ENCODE results near the gene PSTPIP2.
A peak's percentile ranks its signal among the peaks of the same experiment; 100 is the strongest.
"Not testable (repeated sequence)": the region's sequence is repeated elsewhere in the genome, so short reads cannot be mapped to it uniquely, and the experiment has no call there.

Gene PSTPIP2

DNA sequence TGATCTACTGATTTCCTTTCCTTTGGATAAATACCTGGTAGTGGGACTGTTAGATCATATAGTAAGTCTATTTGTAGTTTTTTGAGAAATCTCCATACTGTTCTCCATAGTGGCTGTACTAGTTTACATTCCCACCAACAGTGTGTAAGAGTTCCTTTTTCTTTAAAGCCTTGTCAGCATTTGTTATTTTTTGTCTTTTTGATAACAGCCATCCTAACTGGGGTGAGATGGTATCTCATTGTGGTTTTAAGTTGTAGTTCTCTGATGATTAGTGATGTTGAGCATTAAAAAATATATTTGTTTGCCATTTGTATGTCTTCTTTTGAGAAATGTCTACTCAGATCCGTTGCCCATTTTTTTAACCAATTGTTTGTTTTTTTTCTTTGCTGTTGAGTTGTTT is 71.0 kb downstream of the PSTPIP2 start:
- in situ Hi-C loops (cut with MboI; ENCODE audit: low pct_unique_long_range_greater_than_20kb, low sequenced_read_pairs), result no loop called here
- DNase-seq, result no peak

DNA sequence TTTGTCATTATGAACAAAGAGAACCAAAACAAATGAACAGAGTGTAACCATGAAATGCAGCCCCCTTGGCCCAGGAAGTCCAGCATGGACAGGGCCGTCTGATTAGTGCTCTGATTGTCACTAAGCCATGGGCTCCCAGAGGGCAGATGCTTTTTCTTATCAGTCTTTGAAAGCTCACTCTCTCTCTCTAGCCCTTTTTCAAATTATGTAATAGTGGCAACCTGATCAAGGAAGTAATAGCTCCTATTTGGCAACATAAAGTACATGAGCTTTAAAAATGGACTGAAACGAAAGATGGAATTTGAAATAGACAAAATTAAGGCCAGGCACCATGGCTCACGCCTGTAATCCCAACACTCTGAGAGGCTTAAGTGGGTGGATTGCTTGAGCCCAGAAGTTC is 72.5 kb downstream of the PSTPIP2 start:
- in situ Hi-C loops (cut with MboI; ENCODE audit: low pct_unique_long_range_greater_than_20kb, low sequenced_read_pairs), result no loop called here
- no peak for DNase-seq

DNA sequence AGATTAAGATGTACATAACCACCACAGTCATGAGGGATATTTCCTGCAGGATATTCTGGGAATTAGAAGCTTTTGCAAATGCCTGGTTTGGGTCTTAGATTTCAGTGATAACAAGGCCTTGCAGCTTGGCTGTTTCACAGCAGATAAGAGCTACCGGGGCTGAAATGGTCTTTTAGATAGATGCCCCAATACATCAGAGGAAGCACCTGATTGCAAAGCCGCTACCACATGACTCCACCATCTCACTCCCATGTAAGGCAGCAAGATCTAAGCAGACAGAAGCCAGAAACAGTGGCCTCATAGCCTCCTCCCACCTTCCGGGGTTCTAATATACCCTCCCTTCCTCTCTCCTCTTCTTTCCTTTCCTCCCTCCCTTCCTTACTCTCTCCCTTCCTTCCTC is 73.8 kb downstream of the PSTPIP2 start:
- no peak for DNase-seq
- in situ Hi-C loops (cut with MboI; ENCODE audit: low pct_unique_long_range_greater_than_20kb, low sequenced_read_pairs), result no loop called here

DNA sequence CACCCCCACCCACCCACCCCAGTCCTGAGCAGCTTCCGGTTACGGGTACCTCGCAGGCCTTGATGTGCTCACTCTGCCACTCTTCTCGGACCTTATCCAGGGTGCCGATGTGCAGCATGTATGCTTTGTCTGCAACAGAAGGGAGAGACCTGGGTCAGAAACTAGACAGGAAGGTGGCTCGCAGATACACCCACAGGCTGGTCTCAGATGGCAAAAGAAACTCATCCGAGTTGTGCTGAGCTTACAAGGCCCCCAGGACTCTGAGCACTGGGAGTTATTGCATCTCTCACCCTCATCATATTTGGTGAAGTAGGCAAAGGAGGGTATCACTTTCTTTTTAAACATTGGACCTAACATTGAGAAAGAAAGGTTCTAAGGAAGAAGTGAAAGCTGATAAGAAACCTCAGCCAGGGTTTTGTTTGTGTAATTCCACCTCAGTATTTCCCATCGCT is 74.3 kb downstream of the PSTPIP2 start:
- in situ Hi-C loops (cut with MboI; ENCODE audit: low pct_unique_long_range_greater_than_20kb, low sequenced_read_pairs), result no loop called here
- no peak for DNase-seq

DNA sequence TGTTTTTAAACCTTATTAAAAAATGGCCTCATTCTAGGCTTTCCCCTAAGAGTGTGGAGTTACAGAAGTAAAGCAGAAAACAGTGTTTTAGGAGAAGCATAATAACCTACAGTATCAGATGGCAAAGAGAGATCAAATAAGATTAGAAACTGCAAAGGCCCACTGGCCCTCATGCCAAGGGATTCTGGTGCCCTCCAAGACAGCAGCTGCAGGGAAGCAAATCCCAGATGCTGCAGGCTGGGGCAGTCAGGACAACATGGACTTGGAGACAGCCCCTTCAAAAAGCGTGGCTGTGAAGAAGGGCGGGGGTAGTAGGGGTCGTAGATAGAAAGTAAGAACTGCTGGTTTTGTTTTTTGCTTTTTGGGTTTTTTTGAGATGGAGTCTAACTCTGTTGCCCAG is 76.6 kb downstream of the PSTPIP2 start:
- in situ Hi-C loops (cut with MboI; ENCODE audit: low pct_unique_long_range_greater_than_20kb, low sequenced_read_pairs), result no loop called here
- DNase-seq, result no peak

GRCh38 chr18:45993438-45993837 is 78.6 kb downstream of the PSTPIP2 start:
- in situ Hi-C loops (cut with MboI; ENCODE audit: low pct_unique_long_range_greater_than_20kb, low sequenced_read_pairs), result no loop called here
- no peak for DNase-seq

- in situ Hi-C loops (cut with MboI; ENCODE audit: low pct_unique_long_range_greater_than_20kb, low sequenced_read_pairs), result not testable (repeated sequence)
Measured at GRCh38 chr18:45992527-45992926, 79.5 kb downstream of the PSTPIP2 start.

DNA sequence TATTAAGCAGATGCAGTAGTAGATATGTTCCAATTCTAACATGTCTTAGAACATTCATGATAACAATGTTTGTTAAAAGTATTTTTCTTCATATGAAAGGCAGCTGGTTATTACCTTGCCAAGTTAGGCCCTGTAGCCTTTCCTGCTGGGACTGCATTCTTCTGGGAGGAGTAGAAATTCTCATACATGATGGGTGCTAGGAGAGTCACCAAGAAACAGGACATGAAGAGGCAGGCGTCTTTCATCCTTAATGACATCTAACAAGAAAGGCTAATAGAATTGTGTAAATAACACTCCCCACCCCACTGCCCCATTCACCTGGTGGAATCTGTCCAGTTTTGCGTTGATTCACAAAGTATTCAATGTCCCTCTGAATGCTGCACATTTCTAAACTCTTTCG is 80.3 kb downstream of the PSTPIP2 start:
- in situ Hi-C loops (cut with MboI; ENCODE audit: low pct_unique_long_range_greater_than_20kb, low sequenced_read_pairs), result no loop called here

More at GRCh38 chr18:45992527-45992926, 79.5 kb downstream of the PSTPIP2 start:
- DNase-seq, result not testable (repeated sequence)

DNA sequence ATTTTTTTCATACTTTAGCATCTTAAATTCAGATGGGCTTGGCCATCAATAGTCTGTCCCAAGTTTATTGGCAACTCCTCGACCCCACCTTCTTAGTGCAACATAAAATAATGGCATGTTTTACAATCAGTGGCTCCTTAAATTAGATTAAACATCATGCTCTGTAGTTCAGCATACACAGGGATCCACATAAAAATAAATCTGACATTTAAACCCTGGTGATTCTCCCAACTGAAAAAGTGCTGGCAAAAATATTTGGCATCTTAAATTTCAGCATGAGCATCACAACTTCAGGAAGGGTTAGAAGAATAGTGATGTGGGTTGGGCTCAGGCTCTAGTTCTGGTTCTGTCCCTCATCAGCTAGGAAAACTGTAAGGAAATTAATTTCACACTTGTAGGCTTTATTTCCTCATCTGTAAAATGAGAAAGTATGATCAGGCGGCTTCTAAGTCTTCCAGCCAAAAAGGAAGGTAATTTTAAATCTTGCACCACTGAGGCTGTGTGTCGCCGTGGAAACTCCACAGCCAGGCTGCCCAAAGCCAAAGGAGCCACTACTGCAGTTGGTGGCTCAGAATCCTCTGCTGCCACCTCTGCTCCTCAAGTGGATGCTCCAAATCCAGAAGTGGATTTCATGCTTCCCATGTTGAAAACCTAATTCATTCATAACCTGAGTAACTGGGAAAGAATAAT is 87.4 kb downstream of the PSTPIP2 start:
- DNase-seq, result no peak
- in situ Hi-C loops (cut with MboI; ENCODE audit: low pct_unique_long_range_greater_than_20kb, low sequenced_read_pairs), result no loop called here

More for the DNA sequence above, 80.3 kb downstream of the PSTPIP2 start:
- DNase-seq, result no peak

- DNase-seq, result no peak
- in situ Hi-C loops (cut with MboI; ENCODE audit: low pct_unique_long_range_greater_than_20kb, low sequenced_read_pairs), result no loop called here
Measured at GRCh38 chr18:45981821-45982220, 90.2 kb downstream of the PSTPIP2 start.

GRCh38 chr18:45980229-45980628 is 91.8 kb downstream of the PSTPIP2 start:
- DNase-seq, result no peak
- in situ Hi-C loops (cut with MboI; ENCODE audit: low pct_unique_long_range_greater_than_20kb, low sequenced_read_pairs), result no loop called here

GRCh38 chr18:45978084-45978483 is 94.0 kb downstream of the PSTPIP2 start:
- in situ Hi-C loops (cut with MboI; ENCODE audit: low pct_unique_long_range_greater_than_20kb, low sequenced_read_pairs), result no loop called here
- DNase-seq, result no peak

DNA sequence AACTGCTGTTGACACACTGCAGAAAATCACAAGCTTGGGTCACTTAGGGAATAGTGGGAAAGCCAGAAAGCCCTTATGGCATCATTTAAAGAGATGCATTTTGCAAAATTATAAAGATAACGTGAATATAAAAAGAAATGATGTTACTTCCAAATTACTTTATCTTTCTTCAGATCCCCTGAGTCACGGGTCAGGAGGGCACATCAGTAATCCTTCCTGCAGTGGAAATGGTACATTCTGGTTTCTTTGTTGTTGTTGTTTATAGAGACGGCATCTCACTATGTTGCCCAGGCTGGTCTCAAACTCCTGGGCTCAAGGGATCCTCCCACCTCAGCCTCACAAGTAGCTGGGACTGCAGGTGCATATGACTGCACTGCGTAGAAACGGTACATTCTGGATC is 95.1 kb downstream of the PSTPIP2 start:
- in situ Hi-C loops (cut with MboI; ENCODE audit: low pct_unique_long_range_greater_than_20kb, low sequenced_read_pairs), result no loop called here
- DNase-seq, result no peak

DNA sequence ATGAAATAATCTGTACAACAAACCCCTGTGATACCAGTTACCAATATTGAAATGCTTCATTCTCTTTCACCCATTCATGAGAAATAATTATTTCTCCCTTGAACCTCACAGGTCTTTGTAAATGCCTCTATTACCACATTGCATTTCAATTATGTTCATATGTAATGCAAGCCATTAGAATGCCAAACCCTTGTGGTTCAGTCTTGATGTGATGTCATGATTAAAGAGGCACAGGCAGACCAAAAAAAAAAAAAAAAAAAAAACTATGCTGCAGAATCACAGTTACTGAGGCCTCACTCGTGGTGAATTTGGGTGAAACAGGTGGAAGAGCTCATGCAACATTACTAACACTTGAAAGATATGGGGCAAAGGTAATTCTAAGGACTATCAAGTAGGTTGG is 95.5 kb downstream of the PSTPIP2 start:
- no peak for DNase-seq
- in situ Hi-C loops (cut with MboI; ENCODE audit: low pct_unique_long_range_greater_than_20kb, low sequenced_read_pairs), result no loop called here

DNA sequence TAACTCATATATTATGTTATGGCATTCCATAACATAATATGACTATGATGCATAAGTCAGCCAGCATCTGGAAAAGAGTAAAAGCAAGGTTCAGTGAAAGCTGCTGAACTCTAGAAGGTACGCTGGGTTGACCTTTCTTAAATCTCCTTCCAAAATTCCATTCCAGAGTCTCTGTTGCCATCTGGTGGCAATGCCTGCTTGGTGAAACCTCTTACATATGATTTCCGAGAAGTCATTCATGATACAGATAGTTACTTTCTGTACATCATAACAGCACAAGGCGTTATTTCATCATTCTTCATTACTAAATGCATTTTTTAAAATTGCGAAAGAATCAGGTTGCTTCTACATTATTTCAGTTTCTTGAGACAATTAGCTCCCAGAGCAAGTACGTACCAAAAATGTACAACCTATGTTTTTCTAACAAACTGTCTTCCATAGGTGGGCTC is 97.9 kb downstream of the PSTPIP2 start:
- DNase-seq, result peak; percentile 81
- in situ Hi-C loops (cut with MboI; ENCODE audit: low pct_unique_long_range_greater_than_20kb, low sequenced_read_pairs), result no loop called here

DNA sequence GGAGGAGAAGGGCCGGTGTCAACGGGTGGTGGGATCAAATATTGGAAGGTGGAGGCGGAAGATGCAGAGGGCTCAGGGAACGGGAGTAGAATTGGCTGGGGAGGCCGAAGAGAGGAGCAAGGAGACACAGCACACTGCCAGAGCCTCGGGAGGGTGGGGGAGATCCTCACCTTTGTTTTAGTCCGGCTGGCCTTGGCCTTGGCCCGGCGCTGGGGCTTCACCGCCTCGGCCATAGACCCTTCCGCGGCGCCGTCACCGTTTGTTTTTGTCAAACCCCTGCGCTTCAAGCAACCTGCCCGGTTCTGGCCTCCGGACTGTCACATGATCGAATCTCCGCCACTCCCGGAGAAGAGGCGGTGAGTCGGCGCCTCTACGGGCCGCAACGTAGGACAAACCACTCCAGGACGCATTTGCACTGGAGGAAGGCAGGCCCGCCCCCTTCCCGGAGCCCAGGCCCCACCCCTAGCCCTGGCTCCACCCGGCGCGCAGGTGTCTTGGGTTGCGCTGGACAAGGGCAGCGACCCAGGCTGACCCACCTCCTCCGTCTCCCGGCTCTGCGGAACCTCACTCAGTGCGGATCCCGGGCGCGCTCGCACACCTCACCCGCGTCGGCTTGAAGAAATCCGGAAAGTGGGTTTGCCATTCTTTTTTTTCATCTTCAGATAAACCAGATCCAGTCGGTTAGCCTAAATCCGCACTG is 104.9 kb downstream of the PSTPIP2 start, which contains the start of gene EPG5:
Gene EPG5, minus strand, starts transcription at position 323 of the 700 bp plus-strand sequence. Its CDS starts 90 bp downstream, at position 233.
- peak; percentile 93 for DNase-seq
- in situ Hi-C loops (cut with MboI; ENCODE audit: low pct_unique_long_range_greater_than_20kb, low sequenced_read_pairs), result no loop called here

GRCh38 chr18:45964913-45965312 is 107.1 kb downstream of the PSTPIP2 start:
- in situ Hi-C loops (cut with MboI; ENCODE audit: low pct_unique_long_range_greater_than_20kb, low sequenced_read_pairs); DNase-seq: not testable (repeated sequence)

DNA sequence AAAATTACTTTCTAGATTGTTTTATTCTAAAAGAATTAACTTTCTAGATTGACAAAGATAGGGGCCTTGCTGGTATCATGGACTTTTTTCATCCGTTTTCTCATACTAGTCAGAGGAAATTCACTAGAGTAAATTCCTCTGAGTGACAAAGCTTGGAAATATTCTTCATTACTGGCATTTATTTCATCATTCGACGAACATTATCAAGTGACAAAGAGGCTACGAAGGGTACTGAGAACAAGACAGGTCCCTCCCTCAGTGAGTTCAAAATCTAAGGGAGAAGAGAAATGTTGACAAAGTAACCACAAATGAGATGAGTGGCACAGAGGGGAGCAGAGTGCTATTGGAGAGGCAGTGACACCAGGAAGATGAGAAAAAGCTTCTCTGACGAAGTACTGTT is 109.2 kb downstream of the PSTPIP2 start:
- no peak for DNase-seq
- in situ Hi-C loops (cut with MboI; ENCODE audit: low pct_unique_long_range_greater_than_20kb, low sequenced_read_pairs), result no loop called here

GRCh38 chr18:45962461-45962860 is 109.6 kb downstream of the PSTPIP2 start:
- peak; percentile 46 for DNase-seq

GRCh38 chr18:45959484-45959883 is 112.6 kb downstream of the PSTPIP2 start:
- in situ Hi-C loops (cut with MboI; ENCODE audit: low pct_unique_long_range_greater_than_20kb, low sequenced_read_pairs); DNase-seq: not testable (repeated sequence)

More at GRCh38 chr18:45962461-45962860, 109.6 kb downstream of the PSTPIP2 start:
- in situ Hi-C loops (cut with MboI; ENCODE audit: low pct_unique_long_range_greater_than_20kb, low sequenced_read_pairs), result no loop called here

Measured in KBM-7 (cell line).